ENCODE data around the gene LRRK1.

- TF ChIP-seq CTCF (conservative IDR thresholded peaks at IDR 0.05 in 1 of 2, IDR thresholded peaks at IDR 0.05 in 1 of 2; ENCODE audit: extremely low read depth in 1 of 2, insufficient read depth in 1 of 2, low read depth in 1 of 2, low read length in 2 of 2), result no peak
- no peak for TF ChIP-seq EZH2 (IDR thresholded peaks at IDR 0.05; ENCODE audit: borderline replicate concordance, low read length)
These were observed 103.7 kb downstream of the LRRK1 start for GRCh38 chr15:101022876-101023275.

Data from mammary epithelial cell (primary cell).